HepG2 (cell line): ENCODE results near the gene ANXA6. TPM values are rescaled to one million over a fixed set of nuclear protein-coding genes. Genes with fewer than 3 reads are reported as not detected.

ENCODE experiments used
- ATM ChIP-seq: fragments of 450-650 bp; IDR thresholded peaks from 2 replicates; pipeline ENCODE4 v1.7.1; 2017; ENCODE audit warnings: mild to moderate bottlenecking, borderline replicate concordance
- BRCA1 ChIP-seq: sonication (generic); formaldehyde crosslinking; IDR thresholded peaks from 2 replicates; pipeline ENCODE4 v1.4.0; 2020; ENCODE audit warnings: missing genetic modification reagents
- FLYWCH1 ChIP-seq: sonication (generic); formaldehyde crosslinking; IDR thresholded peaks from 2 replicates; pipeline ENCODE4 v1.8.1; 2023; ENCODE audit warnings: mild to moderate bottlenecking, missing genetic modification reagents
- IRF2 ChIP-seq: IDR thresholded peaks from 2 replicates; pipeline ENCODE4 v1.6.1; 2018; ENCODE audit warnings: missing genetic modification reagents, missing compliant biosample characterization
- RFX1 ChIP-seq: fragments of 450-650 bp; IDR thresholded peaks from 2 replicates; pipeline ENCODE4 v1.6.1; 2017
- TOE1 ChIP-seq: sonication (generic); formaldehyde crosslinking; IDR thresholded peaks from 2 replicates; pipeline ENCODE4 v1.4.0; 2020; ENCODE audit warnings: mild to moderate bottlenecking, missing genetic modification reagents
- ZNF234 ChIP-seq: sonication (generic); formaldehyde crosslinking; conservative IDR thresholded peaks from 2 replicates; pipeline ENCODE4 v1.5.1; 2020; ENCODE audit warnings: mild to moderate bottlenecking, missing genetic modification reagents
- ZNF772 ChIP-seq: sonication (generic); formaldehyde crosslinking; IDR thresholded peaks from 2 replicates; pipeline ENCODE4 v1.5.0; 2020; ENCODE audit warnings: mild to moderate bottlenecking, missing genetic modification reagents
- ZNF790 ChIP-seq: sonication (generic); formaldehyde crosslinking; IDR thresholded peaks from 2 replicates; pipeline ENCODE4 v1.8.0; 2022; ENCODE audit warnings: missing genetic modification reagents, mild to moderate bottlenecking, borderline replicate concordance
- polyA plus RNA-seq, 8 experiments: library from polyadenylated mRNA; depleted of rRNA in 3 of 8; stranded (reverse) in 7 of 8; unstranded in 1 of 8; fragments of >200 nt; fragmentation: Illumina TruSeq in 4 of 8; extraction: Trizol in 4 of 8; gene quantifications; 2 replicates each; pipeline versions ENCODE4 v1.2.1 to v1.2.3, GENCODE V29; 2011 to 2016; ENCODE audit warnings: low read depth in 4 of 8, missing spikeins in 1 of 8, mixed read lengths in 1 of 8; ENCODE audit not compliant: insufficient read depth in 1 of 8
- total RNA-seq, 5 experiments: library from RNA; depleted of rRNA; stranded (reverse); fragments of >200 nt; fragmentation: Illumina TruSeq; extraction: Trizol; gene quantifications; 2 replicates each; pipeline ENCODE4 v1.2.3, GENCODE V29; 2016; ENCODE audit warnings: low read depth in 1 of 5
- TF ChIP-seq, protein P1 (sequence below): sonication (generic); formaldehyde crosslinking; IDR thresholded peaks from 2 replicates; pipeline ENCODE4 v1.8.1; 2023; ENCODE audit warnings: missing genetic modification reagents, inconsistent platforms, borderline replicate concordance
- TF ChIP-seq, protein P2 (sequence below): sonication (generic); formaldehyde crosslinking; IDR thresholded peaks from 2 replicates; pipeline ENCODE4 v1.8.1; 2023; ENCODE audit warnings: mild to moderate bottlenecking, missing genetic modification reagents
- TF ChIP-seq, protein P3 (sequence below): IDR thresholded peaks from 2 replicates; pipeline ENCODE4 v1.6.1; 2016; ENCODE audit warnings: missing compliant biosample characterization, missing genetic modification reagents, borderline replicate concordance

ANXA6 gene
- total and polyA plus RNA-seq, 2 of the 13 experiments (the other 11 are each of a cell fraction or from before 2014, with no cell fraction given) = 103 to 125 TPM

DNA sequence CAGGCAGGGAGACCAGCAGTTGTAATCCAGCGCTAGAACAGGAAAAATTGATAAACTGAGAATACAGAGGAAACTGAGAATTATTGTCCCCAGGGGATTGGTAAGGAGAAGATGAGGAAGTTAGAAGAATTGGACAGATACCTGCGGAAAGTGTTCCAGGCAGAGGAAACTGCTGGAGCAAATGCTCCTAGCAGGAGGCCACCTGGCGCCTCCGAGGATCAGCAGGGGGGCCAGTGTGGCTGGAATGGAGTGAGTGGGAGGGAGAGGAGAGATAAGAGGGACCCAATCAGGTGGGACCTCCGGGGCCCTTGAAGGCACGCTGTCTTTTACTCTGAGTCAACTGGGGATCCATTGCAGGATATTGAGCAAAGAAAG, 695 bp upstream of the ANXA6 start (continued):
- TF ChIP-seq, protein P1, sequence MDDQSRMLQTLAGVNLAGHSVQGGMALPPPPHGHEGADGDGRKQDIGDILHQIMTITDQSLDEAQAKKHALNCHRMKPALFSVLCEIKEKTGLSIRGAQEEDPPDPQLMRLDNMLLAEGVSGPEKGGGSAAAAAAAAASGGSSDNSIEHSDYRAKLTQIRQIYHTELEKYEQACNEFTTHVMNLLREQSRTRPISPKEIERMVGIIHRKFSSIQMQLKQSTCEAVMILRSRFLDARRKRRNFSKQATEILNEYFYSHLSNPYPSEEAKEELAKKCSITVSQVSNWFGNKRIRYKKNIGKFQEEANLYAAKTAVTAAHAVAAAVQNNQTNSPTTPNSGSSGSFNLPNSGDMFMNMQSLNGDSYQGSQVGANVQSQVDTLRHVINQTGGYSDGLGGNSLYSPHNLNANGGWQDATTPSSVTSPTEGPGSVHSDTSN (CRISPR knock-in tag) = no peak
- TF ChIP-seq, protein P2, sequence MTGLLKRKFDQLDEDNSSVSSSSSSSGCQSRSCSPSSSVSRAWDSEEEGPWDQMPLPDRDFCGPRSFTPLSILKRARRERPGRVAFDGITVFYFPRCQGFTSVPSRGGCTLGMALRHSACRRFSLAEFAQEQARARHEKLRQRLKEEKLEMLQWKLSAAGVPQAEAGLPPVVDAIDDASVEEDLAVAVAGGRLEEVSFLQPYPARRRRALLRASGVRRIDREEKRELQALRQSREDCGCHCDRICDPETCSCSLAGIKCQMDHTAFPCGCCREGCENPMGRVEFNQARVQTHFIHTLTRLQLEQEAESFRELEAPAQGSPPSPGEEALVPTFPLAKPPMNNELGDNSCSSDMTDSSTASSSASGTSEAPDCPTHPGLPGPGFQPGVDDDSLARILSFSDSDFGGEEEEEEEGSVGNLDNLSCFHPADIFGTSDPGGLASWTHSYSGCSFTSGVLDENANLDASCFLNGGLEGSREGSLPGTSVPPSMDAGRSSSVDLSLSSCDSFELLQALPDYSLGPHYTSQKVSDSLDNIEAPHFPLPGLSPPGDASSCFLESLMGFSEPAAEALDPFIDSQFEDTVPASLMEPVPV (CRISPR knock-in tag) = no peak
- TF ChIP-seq ZNF234 (CRISPR knock-in tag) = no peak
- TF ChIP-seq ZNF772 (CRISPR knock-in tag) = no peak
- TF ChIP-seq ZNF790 = no peak
- TF ChIP-seq IRF2 (CRISPR knock-in tag) = 0 out of 2 replicates have a peak, but pooled peaks have one; percentile 24
- no peak for TF ChIP-seq RFX1
- TF ChIP-seq BRCA1 = no peak
- no peak for TF ChIP-seq ATM
- peak; percentile 22; the same call in 1 of the 2 replicates for TF ChIP-seq FLYWCH1 (CRISPR knock-in tag)
- TF ChIP-seq, protein P3, sequence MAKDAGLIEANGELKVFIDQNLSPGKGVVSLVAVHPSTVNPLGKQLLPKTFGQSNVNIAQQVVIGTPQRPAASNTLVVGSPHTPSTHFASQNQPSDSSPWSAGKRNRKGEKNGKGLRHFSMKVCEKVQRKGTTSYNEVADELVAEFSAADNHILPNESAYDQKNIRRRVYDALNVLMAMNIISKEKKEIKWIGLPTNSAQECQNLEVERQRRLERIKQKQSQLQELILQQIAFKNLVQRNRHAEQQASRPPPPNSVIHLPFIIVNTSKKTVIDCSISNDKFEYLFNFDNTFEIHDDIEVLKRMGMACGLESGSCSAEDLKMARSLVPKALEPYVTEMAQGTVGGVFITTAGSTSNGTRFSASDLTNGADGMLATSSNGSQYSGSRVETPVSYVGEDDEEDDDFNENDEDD (CRISPR knock-in tag) = 0 out of 2 replicates have a peak, but pooled peaks have one; percentile 18
- 0 out of 2 replicates have a peak, but pooled peaks have one; percentile 29 for TF ChIP-seq TOE1 (CRISPR knock-in tag)
- TF ChIP-seq, all 625 proteins: peak for 10
